Spleen (tissue), 7 donors: Measurements from ENCODE around the gene SLC7A10.

ENCODE experiments used
- CTCF ChIP-seq, 11 experiments: fragments of 200-600 bp in 7 of 11; fragments of 450-650 bp in 4 of 11; sonication (generic) in 4 of 11; IDR thresholded peaks in 8 of 11; conservative IDR thresholded peaks in 3 of 11; 1 replicate in 7 of 11; 2 replicates in 4 of 11; pipeline versions ENCODE4 v1.4.0 to v1.8.0; 2016 to 2021; ENCODE audit warnings: antibody characterized with exemption in 11 of 11, inconsistent platforms in 4 of 11, mild to moderate bottlenecking in 1 of 11
- POLR2A ChIP-seq, 3 donors: fragments of 450-650 bp; IDR thresholded peaks; one replicate each; pipeline ENCODE4 v1.5.1; 2017; ENCODE audit warnings: antibody characterized with exemption in 3 of 3, mild to moderate bottlenecking in 1 of 3
- donor health status: DM: no; HTN: no; CAD: no; lungs with moderate emphysema.
- donor health status: DM: no; HTN: no; CAD: no.
- donor health status: DM: no; HTN: no; CAD: no.

DNA sequence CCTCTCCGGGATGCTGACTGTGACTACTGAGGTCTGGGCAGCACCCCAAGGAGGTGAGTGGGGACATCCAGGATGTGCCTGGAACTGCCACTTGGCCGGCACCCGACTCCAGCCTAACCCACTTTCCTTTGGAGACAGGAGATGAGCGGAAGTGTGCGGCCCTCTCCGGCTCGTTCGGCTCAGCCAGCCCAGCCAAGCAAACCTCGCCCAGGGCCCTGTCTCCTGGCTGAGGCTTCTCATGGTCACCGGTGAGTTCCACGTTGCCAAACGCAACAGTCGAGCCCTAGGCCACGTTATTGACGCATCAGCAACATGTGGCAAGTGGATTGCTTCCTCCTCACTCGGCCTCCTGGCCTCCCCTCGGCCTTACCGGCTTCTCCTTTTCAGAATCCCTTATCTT, 5.5 kb downstream of the SLC7A10 start:
- TF ChIP-seq POLR2A (IDR thresholded peaks at IDR 0.05) (no peak), CTCF (IDR thresholded peaks at IDR 0.05 in 8 of 11, conservative IDR thresholded peaks at IDR 0.05 in 3 of 11) (no peak)
